HG02973 (cell line): ENCODE data around the gene SLC4A9.
"Not testable (repeated sequence)": the region's sequence is repeated elsewhere in the genome, so short reads cannot be mapped to it uniquely, and the experiment has no call there.

Source experiments
- ATAC-seq: cut with Tn5 transposase; IDR thresholded peaks from one replicate; pipeline ENCODE4 v1.9.1; 2021; ENCODE audit warnings: moderate library complexity; ENCODE audit not compliant: unreplicated experiment

The SLC4A9 gene

GRCh38 chr5:140338908-140339307, 21.1 kb upstream of the SLC4A9 start:
- no peak for ATAC-seq

- ATAC-seq: no peak
These were observed 20.4 kb upstream of the SLC4A9 start for GRCh38 chr5:140339636-140340035.

- no peak for ATAC-seq
These were observed 19.3 kb upstream of the SLC4A9 start for GRCh38 chr5:140340605-140341121.

- no peak for ATAC-seq
These were observed 18.4 kb upstream of the SLC4A9 start for GRCh38 chr5:140341591-140341990.

- no peak for ATAC-seq
These were observed 17.7 kb upstream of the SLC4A9 start for GRCh38 chr5:140342287-140342686.

- ATAC-seq: no peak
These were observed 17.1 kb upstream of the SLC4A9 start for GRCh38 chr5:140342896-140343295.

GRCh38 chr5:140343849-140344248, 16.1 kb upstream of the SLC4A9 start:
- ATAC-seq: not testable (repeated sequence)

- no peak for ATAC-seq
These were observed 15.1 kb upstream of the SLC4A9 start for GRCh38 chr5:140344683-140345423.

GRCh38 chr5:140345919-140346347, 14.1 kb upstream of the SLC4A9 start:
- peak; percentile 22 for ATAC-seq

- ATAC-seq: peak; percentile 73
These were observed 13.4 kb upstream of the SLC4A9 start, which contains the start of gene HBEGF for GRCh38 chr5:140346348-140347221. TSS of gene HBEGF (minus strand) at chr5:140346603. CDS start at chr5:140346328, 275 bp downstream.

GRCh38 chr5:140347360-140347759, 12.6 kb upstream of the SLC4A9 start:
- no peak for ATAC-seq

- ATAC-seq: no peak
These were observed 11.9 kb upstream of the SLC4A9 start for GRCh38 chr5:140348104-140348503.

GRCh38 chr5:140349244-140349643, 10.8 kb upstream of the SLC4A9 start:
- ATAC-seq: no peak

- no peak for ATAC-seq
These were observed 8.2 kb upstream of the SLC4A9 start for GRCh38 chr5:140351609-140352334.

- ATAC-seq: no peak
These were observed 4.4 kb upstream of the SLC4A9 start for GRCh38 chr5:140355546-140355945.

GRCh38 chr5:140356853-140357725, 2.9 kb upstream of the SLC4A9 start:
- ATAC-seq: peak; percentile 14

GRCh38 chr5:140357726-140358093, 2.3 kb upstream of the SLC4A9 start:
- peak; percentile 94 for ATAC-seq

- ATAC-seq: no peak
These were observed 1.2 kb upstream of the SLC4A9 start for GRCh38 chr5:140358738-140359310.

- ATAC-seq: no peak
These were observed 886 bp downstream of the SLC4A9 start for GRCh38 chr5:140360681-140361479.
